Glomerular endothelial cell (primary cell): ENCODE data around the gene BICD1. TPM values are rescaled to one million over a fixed set of nuclear protein-coding genes. Genes with fewer than 3 reads are reported as not detected.
"Not testable (repeated sequence)": the region's sequence is repeated elsewhere in the genome, so short reads cannot be mapped to it uniquely, and the experiment has no call there.

ENCODE experiments used
- DNase-seq: peaks from one replicate; pipeline ENCODE4 v3.0.0-alpha.2; 2011; ENCODE audit warnings: low read depth, low spot score; ENCODE audit errors: extremely low read depth
- total RNA-seq: library from RNA; depleted of rRNA; stranded (reverse); fragments of >200 nt; gene quantifications from 2 replicates; pipeline ENCODE4 v1.2.3, GENCODE V29; 2015

The BICD1 gene
- total RNA-seq, 1 donor from 2014 or later: 33.0 TPM

GRCh38 chr12:32272465-32272864, 165.8 kb downstream of the BICD1 start:
- no peak for DNase-seq

- no peak for DNase-seq
Measured at GRCh38 chr12:32273063-32273522, 166.4 kb downstream of the BICD1 start.

- no peak for DNase-seq
Measured at GRCh38 chr12:32273712-32274111, 167.1 kb downstream of the BICD1 start.

- DNase-seq: no peak
Measured at GRCh38 chr12:32274665-32275064, 168.0 kb downstream of the BICD1 start.

- not testable (repeated sequence) for DNase-seq
Measured at GRCh38 chr12:32275520-32275919, 168.9 kb downstream of the BICD1 start.

GRCh38 chr12:32277774-32278173, 171.1 kb downstream of the BICD1 start:
- DNase-seq: no peak

- DNase-seq: no peak
Measured at GRCh38 chr12:32281098-32281497, 174.5 kb downstream of the BICD1 start.

- no peak for DNase-seq
Measured at GRCh38 chr12:32284561-32284960, 177.9 kb downstream of the BICD1 start.

- DNase-seq: no peak
Measured at GRCh38 chr12:32285021-32285420, 178.4 kb downstream of the BICD1 start.

GRCh38 chr12:32285489-32285888, 178.8 kb downstream of the BICD1 start:
- no peak for DNase-seq

- DNase-seq: no peak
Measured at GRCh38 chr12:32290411-32290810, 183.8 kb downstream of the BICD1 start.

GRCh38 chr12:32292151-32292550, 185.5 kb downstream of the BICD1 start:
- no peak for DNase-seq

GRCh38 chr12:32293808-32294419, 187.3 kb downstream of the BICD1 start:
- no peak for DNase-seq

GRCh38 chr12:32296567-32296966, 189.9 kb downstream of the BICD1 start:
- no peak for DNase-seq

GRCh38 chr12:32298917-32299316, 192.3 kb downstream of the BICD1 start:
- DNase-seq: no peak

GRCh38 chr12:32301216-32301615, 194.6 kb downstream of the BICD1 start:
- no peak for DNase-seq

GRCh38 chr12:32302218-32303173, 195.8 kb downstream of the BICD1 start:
- DNase-seq: no peak

- no peak for DNase-seq
Measured at GRCh38 chr12:32303174-32303549, 196.5 kb downstream of the BICD1 start.

GRCh38 chr12:32305163-32305562, 198.5 kb downstream of the BICD1 start:
- no peak for DNase-seq

GRCh38 chr12:32307326-32307725, 200.7 kb downstream of the BICD1 start:
- DNase-seq: no peak

- DNase-seq: no peak
Measured at GRCh38 chr12:32309811-32310736, 203.4 kb downstream of the BICD1 start.
